Articular chondrocyte of knee joint (primary cell): ENCODE data around the gene GPSM3. TPM values are rescaled to one million over a fixed set of nuclear protein-coding genes. Genes with fewer than 3 reads are reported as not detected.
A peak's percentile ranks its signal among the peaks of the same experiment; 100 is the strongest.

Experiments used
- small RNA-seq: library from RNA; depleted of rRNA; stranded (forward); fragments of <200 nt; gene quantifications from one replicate; pipeline ENCODE3, GENCODE V24; 2012
- total RNA-seq: library from RNA; depleted of rRNA; stranded (reverse); fragments of >200 nt; gene quantifications from 2 replicates; pipeline ENCODE4 v1.2.3, GENCODE V29; 2012

GPSM3 gene, protein sequence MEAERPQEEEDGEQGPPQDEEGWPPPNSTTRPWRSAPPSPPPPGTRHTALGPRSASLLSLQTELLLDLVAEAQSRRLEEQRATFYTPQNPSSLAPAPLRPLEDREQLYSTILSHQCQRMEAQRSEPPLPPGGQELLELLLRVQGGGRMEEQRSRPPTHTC
- total RNA-seq: 0.86 and 1.0 TPM in 2 replicates

DNA sequence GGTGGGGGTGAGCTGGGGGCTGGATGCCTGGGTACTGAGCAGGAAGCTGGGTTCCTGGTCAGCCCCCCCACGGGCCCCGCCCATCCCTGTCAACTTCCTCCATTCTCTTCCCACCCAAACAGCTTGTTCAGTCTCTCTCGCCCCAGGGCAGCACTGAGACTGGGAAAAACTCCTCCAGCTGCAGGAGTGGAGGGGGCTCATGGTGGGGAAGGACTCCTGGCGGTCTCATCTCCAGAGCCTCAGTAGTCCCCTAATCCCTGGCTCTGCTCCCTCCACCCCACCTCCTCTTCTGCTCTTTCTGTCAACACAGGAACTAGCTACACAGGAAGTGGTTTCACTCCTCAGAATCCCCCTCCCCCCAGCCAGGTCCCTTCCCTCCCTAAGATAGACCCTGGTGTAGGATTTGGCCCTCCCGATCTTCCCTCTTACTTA lies at the start of gene GPSM3:
TSS of gene GPSM3 (minus strand) at position 36 of the 432 bp plus-strand sequence. CDS start 130 bp downstream, outside the sequence.

DNA sequence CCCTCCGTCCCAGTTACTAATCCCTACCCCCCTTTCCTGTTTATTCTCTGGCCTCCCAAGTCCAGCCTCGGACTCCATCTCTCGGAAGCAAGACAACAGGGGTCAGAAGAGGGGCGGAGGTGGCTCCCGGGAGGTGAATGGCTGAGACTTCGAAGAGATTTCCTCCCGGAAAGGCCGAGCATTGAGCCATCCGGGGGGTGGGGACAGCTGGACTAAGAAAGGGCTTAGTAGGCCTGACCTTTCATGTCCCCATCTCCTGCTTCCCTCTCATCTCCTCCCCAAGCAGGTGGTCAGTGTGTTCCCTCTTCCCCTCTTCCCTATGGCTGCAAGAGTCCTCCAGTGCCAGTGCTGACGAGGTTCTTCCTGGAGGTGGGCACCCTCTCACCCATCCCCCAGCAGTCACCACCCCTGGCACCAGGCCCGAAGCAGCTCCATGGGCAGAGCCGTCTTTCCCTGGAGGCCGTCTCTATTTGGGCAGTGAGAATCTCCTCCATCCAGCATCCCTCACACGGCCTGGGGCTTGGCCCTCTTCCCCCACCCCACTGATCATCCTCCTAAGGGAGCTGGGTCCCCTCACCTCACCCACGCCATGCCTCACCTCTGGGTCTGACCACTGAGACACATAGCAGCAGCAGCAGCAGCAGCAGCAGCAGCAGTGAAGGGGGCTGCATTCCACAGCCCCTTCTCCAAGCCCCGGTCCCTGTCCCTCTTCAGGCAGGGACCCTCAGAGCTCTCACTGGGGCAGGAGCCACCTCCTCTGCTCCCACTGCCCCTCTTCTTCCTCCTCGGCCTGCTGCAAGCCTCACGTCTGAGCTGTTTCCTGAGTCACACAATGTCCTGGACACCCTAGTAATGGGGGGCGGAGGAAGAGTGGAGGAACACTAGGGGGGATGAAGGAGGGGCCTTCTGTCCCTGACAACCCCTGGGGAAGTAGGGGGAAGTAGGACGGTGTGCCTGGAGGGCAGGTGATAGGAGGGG lies 31.1 kb upstream of the GPSM3 start, which contains the start of gene NOTCH4:
TSS of gene NOTCH4 (minus strand) at position 810 of the 978 bp plus-strand sequence. CDS start at position 671, 139 bp downstream.

DNA sequence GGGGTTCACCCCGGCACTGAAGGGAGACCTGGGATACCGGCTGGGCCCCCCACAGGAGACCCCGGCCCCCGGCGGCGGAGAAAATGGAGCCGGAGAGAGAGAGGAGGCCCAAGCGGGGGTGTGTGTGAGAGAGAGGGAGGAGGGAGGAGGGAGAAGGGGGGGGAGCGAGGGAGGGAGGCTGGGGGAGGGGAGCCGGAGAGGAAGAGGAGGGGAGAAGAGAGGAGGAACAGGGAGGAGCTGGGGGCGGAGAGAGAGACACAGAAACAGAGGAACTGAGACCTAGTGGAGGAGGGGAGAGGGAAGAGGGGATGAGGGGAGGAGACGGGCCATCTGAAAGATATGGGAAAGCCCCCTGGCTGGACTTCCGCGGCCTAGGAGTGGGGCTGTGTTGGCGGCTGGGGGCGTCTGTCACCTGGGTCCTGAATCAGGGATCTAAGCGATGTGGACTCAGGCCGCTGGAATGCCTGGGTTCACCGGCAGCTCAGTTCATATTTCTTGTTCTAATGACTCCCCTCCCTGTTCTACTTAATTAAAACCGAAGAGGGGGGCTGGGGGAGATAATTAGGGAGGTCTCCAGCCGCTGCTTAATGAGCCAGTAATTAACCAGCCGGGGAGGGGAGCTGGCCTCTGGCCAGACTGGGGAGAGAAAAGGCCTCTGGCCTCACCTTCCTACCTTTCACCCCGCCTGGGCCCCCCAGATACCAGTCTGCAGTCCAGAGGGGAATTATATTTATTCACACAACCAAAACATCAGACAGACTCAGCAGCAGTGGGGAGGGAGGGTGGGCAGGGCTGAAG lies 2.2 kb downstream of the GPSM3 start, which contains the start of gene PBX2:
TSS of gene PBX2 (minus strand) at position 149 of the 798 bp plus-strand sequence. CDS start 287 bp downstream, outside the sequence.

DNA sequence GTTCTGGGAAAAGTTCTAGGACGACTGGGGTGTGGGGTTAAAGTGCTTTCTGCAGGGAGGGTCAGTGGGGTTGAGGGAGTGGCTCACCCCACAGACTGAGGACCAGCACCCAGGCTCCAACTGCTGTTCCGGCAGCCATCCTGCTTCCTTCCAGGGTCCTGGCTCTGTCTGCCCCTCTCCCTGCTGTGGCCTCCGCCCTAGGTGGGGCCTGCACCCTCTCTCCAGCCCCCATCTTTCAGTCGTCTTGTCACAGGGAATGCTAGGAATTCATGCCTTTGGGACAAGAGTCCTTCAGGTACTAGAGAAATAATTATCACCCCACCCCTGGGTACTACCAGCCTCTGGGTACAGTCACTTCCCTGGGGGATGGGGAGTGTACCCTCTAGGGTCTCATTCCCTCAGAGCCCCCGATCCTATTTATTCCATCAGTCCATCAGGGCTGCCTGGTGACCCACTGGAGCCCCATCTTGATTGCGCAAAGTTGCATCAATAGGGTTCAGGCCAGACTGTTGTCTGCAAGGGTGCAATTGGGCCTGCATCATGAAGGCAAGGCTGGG lies 8.3 kb downstream of the GPSM3 start, which contains the start of gene AGER:
TSS of gene AGER (minus strand) at position 170 of the 557 bp plus-strand sequence. CDS start at position 139, 31 bp downstream.

DNA sequence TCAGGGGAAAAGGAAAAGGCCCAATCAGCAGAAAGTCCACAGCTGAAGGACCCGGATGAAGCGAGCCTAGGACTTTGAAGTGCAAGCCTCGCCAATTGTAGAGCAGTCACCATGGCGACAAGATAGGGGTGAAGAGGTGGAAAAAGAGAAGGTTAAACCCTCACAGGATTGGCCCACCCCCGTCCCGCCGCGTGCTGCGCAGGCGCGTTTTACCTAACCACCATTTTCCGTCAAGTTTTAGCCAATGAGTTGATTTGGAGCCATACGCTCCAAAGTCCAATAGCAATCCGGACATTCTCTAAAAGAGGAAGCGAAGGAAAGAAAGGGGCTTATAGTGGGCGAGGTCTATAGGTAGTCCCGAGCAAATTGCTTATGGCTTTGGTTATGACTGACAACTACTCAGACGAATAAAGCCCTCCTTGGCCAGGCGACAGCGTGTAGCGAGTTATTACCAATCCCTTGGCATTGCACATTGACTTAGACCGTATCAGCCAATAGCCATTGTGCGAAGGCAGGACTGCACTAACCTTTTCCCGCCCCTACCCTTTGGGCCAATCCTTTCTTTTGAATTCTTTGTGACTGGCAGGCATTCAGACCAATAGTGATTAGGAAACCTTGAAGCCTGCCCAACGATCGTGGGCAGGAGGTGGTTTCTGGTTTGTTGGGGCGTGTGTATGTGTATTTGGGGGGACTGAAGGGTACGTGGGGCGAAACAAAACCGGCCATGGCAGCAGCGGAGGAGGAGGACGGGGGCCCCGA lies 14.5 kb downstream of the GPSM3 start, which contains the start of gene RNF5:
TSS of gene RNF5 (plus strand) at position 618 of the 759 bp plus-strand sequence. CDS start at position 725, 107 bp downstream.

DNA sequence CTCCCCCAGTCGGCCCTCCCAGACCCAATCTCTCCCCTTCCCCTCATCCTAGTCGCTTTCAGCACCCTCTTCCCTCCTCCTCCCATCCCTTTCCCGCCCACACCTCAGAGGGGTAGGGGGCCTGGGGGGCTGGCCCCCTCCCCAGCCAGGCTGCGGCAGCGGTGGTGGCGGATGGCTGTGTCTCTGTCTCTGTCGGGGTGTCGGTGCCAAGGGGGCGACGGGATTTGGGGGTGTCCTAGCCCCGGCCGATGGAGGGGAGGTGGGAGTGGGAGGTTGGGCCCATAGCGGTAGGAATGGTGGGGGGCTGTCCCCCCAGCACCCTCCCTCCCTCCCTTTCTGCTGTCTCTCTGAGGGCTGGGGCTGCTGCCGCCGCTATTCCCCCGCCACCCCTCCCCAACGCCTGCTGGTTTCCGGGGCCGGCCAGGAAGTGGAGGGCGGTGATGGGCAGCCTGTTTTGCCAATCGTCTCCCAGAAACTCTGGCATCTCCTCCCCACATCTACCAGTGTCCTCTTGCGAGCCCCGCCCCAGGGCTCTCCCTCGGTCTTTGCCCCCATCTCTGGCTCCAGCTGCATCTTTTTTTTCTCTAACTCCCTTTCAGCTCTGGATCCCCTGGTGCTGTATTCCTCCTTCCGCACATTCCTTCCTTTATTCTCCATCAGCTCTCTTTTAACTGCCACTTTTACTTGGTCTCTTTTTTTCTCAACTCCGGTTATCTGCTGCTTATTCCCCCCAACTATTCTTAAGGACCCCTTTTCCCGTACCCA lies 16.6 kb downstream of the GPSM3 start, which contains the start of gene AGPAT1:
TSS of gene AGPAT1 (minus strand) at position 374 of the 765 bp plus-strand sequence. CDS start 4,588 bp downstream, outside the sequence.

DNA sequence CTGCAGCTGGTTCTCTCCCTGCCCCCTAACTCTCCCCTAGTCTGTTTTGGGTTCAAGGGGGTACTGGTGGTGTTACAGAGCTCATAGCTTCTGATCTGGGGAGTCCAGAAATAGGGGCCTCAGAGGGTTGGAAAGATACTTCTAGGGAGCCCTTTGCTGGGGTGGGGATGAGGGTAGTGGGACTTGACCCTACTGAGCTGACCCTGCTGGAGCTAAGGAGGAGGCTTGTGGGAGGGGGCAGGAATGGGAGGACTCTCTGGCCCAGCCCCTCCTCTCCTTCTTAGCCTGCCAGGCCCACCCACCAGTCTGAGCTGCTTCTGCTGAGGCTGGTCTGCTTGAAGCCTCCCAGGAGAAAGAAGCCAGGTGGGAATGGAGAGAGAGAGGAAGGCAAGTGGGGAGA lies 28.1 kb downstream of the GPSM3 start, which contains the start of gene EGFL8:
TSS of gene EGFL8 (plus strand) at position 301 of the 400 bp plus-strand sequence. CDS start 1,571 bp downstream, outside the sequence.

DNA sequence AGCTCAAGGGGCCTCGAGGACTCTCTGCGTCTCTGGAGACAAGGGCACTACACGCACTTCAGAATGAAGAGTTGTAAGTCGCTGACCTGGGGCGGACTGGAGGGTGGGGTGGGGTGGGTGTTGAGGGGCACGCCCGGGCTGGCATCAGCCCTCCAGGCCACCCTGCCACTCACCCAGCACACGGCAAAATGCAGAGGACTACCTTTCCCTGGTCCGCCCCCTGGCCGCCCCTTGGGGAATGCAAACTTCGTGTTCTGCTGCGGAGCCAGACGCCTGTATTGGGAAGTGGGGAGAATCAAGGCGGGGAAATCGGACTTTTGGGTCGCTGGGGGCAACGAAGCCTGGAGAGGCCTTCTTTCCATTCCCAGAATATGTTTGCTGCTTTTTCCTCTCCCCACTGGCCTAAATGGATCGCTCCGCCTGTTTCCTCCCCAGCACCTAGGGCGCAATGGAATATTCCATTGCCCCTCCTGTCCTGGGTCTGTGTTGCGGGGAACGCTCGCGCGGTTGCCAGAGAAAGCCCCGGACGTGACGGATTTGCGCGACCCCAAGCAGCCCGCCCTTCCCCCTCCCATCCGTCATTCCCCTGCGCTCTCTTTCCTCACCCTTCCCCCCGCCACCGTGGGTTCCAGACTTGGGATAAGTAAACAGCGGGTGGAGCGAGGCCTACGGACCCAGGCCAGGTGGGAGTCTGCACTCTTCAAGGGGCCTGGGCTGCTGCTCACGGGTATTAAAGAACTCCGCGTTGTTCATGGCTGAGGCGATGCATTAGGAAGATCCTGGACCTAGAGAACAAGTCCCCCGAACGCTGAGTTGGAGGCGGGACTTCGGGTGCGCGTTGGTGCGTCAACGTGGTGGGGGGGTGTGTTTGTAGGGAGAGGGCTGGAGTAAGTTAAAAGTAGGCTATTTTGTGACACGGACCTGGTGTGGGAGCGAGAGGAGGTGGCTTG lies 38.6 kb downstream of the GPSM3 start, which contains the start of gene PPT2:
TSS of gene PPT2 (plus strand) at position 578 of the 950 bp plus-strand sequence. CDS start 454 bp downstream, outside the sequence.

DNA sequence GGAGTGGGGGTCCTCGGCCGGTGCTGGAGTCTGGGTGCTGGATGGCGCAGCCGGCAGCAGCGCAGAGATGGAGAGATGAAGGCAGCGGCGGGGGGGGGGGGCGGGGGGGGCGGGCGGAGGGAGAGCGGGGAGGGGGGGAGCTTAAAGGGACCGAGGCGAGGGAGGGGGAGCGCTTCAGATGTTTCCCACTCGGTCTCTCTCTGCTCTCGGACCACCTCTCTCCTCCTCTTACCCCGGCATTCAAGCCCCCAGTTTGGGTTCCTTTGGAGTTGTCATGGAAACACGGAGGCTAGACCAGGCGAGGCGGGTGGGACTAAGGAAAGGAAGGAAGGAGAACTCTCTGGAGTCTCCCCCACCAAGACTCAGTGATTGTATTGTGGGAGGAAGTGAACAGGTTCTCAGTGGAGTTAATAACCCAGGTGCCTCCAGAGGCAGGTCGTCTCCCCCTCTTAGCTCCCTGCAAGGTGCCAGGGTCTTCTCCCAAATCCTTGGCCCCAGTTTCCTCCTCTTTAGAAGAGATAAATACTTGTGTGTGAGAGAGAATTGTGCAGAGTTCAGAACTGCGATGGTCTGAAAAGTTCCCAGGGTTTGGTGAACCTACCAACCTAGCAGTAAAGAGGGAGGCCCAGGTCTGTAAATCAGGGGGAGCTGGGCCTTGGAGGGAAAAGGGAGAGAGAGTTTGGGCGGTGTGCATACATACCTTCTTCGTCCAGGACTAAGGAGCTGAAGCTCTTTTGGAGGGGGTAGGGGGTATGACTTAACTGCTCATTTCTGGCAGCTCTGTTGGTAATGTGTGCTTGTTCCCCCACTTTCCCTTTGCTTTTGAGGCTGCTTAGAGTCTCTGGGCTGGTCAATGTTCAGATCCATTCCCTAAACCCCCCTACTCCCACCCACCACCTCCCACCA lies 40.3 kb downstream of the GPSM3 start, which contains the start of gene PRRT1:
TSS of gene PRRT1 (minus strand) at position 77 of the 906 bp plus-strand sequence. CDS start 112 bp downstream, outside the sequence.

Small RNAs within 50 kb of the gene (small RNA-seq; reads per million reads assigned to genes)
- not detected for gene AL662884.1
- 0.53 reads per million, percentile 14 among the genes with 10 or more reads in this experiment for gene MIR6833

Other genes starting within 250 kb of the GPSM3 start
- 26.9 and 34.6 TPM in 2 replicates for gene CFB, start 246.5 kb downstream of the GPSM3 start, total RNA-seq
- 97.0 and 105 TPM in 2 replicates for gene NELFE, start 233.7 kb downstream of the GPSM3 start, total RNA-seq
- 35.3 and 40.4 TPM in 2 replicates for gene SKIC2, start 233.5 kb downstream of the GPSM3 start, total RNA-seq
- gene DXO, start 220.5 kb downstream of the GPSM3 start, total RNA-seq: 11.6 and 13.0 TPM in 2 replicates
- gene C4A, start 210.6 kb downstream of the GPSM3 start, total RNA-seq: 4.0 and 8.2 TPM in 2 replicates
- 2.4 and 3.4 TPM in 2 replicates for gene C4B, start 177.8 kb downstream of the GPSM3 start, total RNA-seq
- 0.13 TPM in 1 of 2 replicates, not detected in the other for gene CYP21A2, start 154.2 kb downstream of the GPSM3 start, total RNA-seq
- 23.9 and 41.1 TPM in 2 replicates for gene TNXB, start 83.3 kb downstream of the GPSM3 start, total RNA-seq
- 21.6 and 33.5 TPM in 2 replicates for gene ATF6B, start 64.4 kb downstream of the GPSM3 start, total RNA-seq
- gene FKBPL, start 62.4 kb downstream of the GPSM3 start, total RNA-seq: 4.6 and 8.8 TPM in 2 replicates
- 0.39 and 0.54 TPM in 2 replicates for gene PRRT1, start 40.7 kb downstream of the GPSM3 start, total RNA-seq
- 10.6 and 20.8 TPM in 2 replicates for gene PPT2, start 38.5 kb downstream of the GPSM3 start, total RNA-seq
- 0.86 and 1.7 TPM in 2 replicates for gene EGFL8, start 28.0 kb downstream of the GPSM3 start, total RNA-seq
- 26.8 and 31.0 TPM in 2 replicates for gene AGPAT1, start 16.6 kb downstream of the GPSM3 start, total RNA-seq
- 23.9 and 32.4 TPM in 2 replicates for gene RNF5, start 14.2 kb downstream of the GPSM3 start, total RNA-seq
- 0.54 and 0.78 TPM in 2 replicates for gene AGER, start 8.4 kb downstream of the GPSM3 start, total RNA-seq
- gene PBX2, start 2.4 kb downstream of the GPSM3 start, total RNA-seq: 17.1 and 20.8 TPM in 2 replicates
- gene NOTCH4, start 31.4 kb upstream of the GPSM3 start, total RNA-seq: 0.65 and 1.1 TPM in 2 replicates
- gene TSBP1, start 179.3 kb upstream of the GPSM3 start, total RNA-seq: not detected in 2 replicates
- gene BTNL2, start 214.5 kb upstream of the GPSM3 start, total RNA-seq: not detected in 2 replicates
- 0.26 and 2.3 TPM in 2 replicates for gene HLA-DRA, start 247.2 kb upstream of the GPSM3 start, total RNA-seq